GM12801 (cell line): Measurements from ENCODE around the gene NNMT.

Experiments
- CTCF ChIP-seq: IDR thresholded peaks from one replicate; pipeline ENCODE4 v1.5.1; 2011; ENCODE audit warnings: control low read depth; ENCODE audit not compliant: insufficient read length; ENCODE audit errors: extremely low read depth

The NNMT gene

GRCh38 chr11:114295676-114296604 is at the start of gene NNMT:
TSS of gene NNMT (plus strand) at chr11:114296399. CDS start at chr11:114296557, 158 bp downstream.
- TF ChIP-seq CTCF = no peak

- TF ChIP-seq CTCF = no peak
Observed at GRCh38 chr11:114247070-114247789, 49.0 kb upstream of the NNMT start.

DNA sequence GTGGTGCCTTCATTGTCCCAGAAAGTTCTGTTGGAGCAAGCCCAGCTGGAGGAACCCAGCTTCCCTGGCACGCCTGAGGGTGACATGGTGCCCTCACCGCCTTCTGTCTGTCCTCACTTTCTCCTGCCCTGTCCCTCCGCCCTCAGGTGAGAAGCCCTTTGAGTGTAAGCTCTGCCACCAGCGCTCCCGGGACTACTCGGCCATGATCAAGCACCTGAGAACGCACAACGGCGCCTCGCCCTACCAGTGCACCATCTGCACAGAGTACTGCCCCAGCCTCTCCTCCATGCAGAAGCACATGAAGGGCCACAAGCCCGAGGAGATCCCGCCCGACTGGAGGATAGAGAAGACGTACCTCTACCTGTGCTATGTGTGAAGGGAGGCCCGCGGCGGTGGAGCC is 46.0 kb upstream of the NNMT start:
- TF ChIP-seq CTCF = no peak

DNA sequence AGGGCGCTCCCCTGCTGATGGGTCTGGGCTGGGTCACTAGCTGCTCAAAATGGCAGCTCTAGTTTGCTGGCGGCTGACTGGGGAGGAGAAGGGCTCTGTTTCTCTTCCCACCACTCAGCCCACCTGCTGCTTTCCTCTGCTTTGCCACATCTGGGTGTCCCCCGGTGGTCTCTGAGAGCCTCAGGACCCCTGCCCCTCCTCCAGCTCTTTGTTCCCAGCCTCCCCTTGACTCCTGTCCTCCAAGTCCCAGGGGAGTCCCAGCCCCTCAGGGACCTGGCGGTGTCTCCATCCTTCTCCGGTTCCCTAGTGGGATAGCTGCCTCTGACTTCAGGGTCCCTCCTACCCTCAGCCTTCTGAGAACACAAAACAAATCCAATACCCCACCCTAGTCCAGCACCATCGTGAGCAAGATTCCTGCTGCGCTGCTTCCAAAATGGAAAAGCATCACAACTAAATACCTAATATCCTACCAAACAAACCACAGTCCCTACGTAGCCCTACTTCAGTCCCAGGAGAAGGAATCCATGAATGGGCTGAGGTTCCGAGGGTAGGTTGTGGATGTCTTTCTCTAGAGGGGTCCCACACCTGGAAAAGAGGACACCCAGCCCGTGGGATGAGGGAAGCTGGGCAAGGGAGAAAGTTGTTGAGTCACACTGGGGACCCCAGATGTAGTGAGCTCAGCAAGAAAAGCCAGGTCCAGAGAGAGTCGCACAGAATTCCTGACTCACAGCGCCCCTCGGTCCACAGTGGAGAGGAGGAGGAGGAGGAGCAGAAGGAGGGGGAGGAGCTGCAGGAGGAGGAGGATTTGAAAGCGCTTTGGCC is 45.0 kb upstream of the NNMT start:
- no peak for TF ChIP-seq CTCF

GRCh38 chr11:114251815-114252337 is 44.3 kb upstream of the NNMT start:
- no peak for TF ChIP-seq CTCF

DNA sequence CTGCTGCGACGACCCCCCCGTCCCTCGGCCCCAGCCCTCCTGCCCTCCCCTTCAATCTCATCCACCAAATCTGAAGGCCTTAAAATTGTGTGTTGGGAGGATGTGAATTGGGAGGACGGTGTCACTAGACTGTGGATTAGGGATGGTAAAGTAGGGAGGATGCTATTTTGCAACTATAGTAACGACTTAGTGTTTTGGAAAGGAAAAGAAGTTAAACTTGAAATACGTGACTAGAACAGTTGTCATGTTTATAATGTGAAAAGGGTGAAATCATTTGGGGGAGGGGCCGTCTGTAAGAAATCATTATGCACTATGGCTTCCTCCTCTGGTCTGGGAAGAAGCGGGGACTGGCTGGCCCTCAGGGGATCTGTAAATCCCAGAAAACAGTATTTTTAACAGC is 43.4 kb upstream of the NNMT start:
- TF ChIP-seq CTCF = no peak
